Activated B cell treated with CpG ODN at 0.5 μM for 24 hours (primary cell): Measurements from ENCODE around the gene CNGB1. TPM values are rescaled to one million over a fixed set of nuclear protein-coding genes. Genes with fewer than 3 reads are reported as not detected.

Source experiments
- ATAC-seq: fragments of 200-7000 bp; cut with Tn5 transposase; one replicate; pipeline ENCODE4 v1.10.0; 2021; ENCODE audit warnings: low read depth, mild to moderate bottlenecking, moderate library complexity
- CTCF ChIA-PET: fragments of 350-600 bp; sonication (Branson Sonifier 250); formaldehyde crosslinking; loops from one replicate; lab custom pipeline; 2021; ENCODE audit warnings: antibody characterized with exemption; lab: Charles Lee
- POLR2A ChIA-PET: fragments of 350-600 bp; sonication (Branson Sonifier 250); formaldehyde crosslinking; loops from one replicate; lab custom pipeline; 2021; ENCODE audit warnings: antibody characterized with exemption; lab: Charles Lee
- DNase-seq: peaks from one replicate; pipeline ENCODE4 v3.0.0; 2022
- H3K27ac Mint-ChIP-seq: one replicate; pipeline ENCODE4 v1.8.0; 2020; ENCODE audit warnings: mixed read lengths
- H3K27me3 Mint-ChIP-seq: one replicate; pipeline ENCODE4 v1.8.0; 2021; ENCODE audit warnings: mixed read lengths
- H3K36me3 Mint-ChIP-seq: one replicate; pipeline ENCODE4 v1.8.0; 2021; ENCODE audit warnings: low read depth, mixed read lengths
- H3K4me1 Mint-ChIP-seq: one replicate; pipeline ENCODE4 v1.8.0; 2021; ENCODE audit warnings: mixed read lengths
- H3K4me3 Mint-ChIP-seq: one replicate; pipeline ENCODE4 v1.8.0; 2020; ENCODE audit warnings: mild to moderate bottlenecking, mixed read lengths
- H3K9me3 Mint-ChIP-seq: one replicate; pipeline ENCODE4 v1.8.0; 2020; ENCODE audit warnings: mixed read lengths
- intact Hi-C: fragments of 100-400 bp; cut with micrococcal nuclease; formaldehyde crosslinking; loops from one replicate; pipeline ENCODE4 v1.15.1; 2024
- total RNA-seq: library from RNA; stranded (reverse); gene quantifications from 2 replicates; pipeline ENCODE4 v1.2.3, GENCODE V29; 2022
- TF ChIP-seq, protein P1 (sequence below): fragments of 200-600 bp; IDR thresholded peaks from one replicate; pipeline ENCODE4 v1.8.0; 2022; ENCODE audit warnings: antibody characterized with exemption, mild to moderate bottlenecking

CNGB1 gene
- total RNA-seq, 1 donor from 2014 or later = not detected

GRCh38 chr16:57915267-57915666, 55.7 kb downstream of the CNGB1 start:
- H3K9me3 Mint-ChIP-seq = peaks cover 6% of the 10 kb centered on the region
- CTCF ChIA-PET = no interaction called here
- no peaks in the 10 kb centered on the region for H3K4me1 Mint-ChIP-seq

DNA sequence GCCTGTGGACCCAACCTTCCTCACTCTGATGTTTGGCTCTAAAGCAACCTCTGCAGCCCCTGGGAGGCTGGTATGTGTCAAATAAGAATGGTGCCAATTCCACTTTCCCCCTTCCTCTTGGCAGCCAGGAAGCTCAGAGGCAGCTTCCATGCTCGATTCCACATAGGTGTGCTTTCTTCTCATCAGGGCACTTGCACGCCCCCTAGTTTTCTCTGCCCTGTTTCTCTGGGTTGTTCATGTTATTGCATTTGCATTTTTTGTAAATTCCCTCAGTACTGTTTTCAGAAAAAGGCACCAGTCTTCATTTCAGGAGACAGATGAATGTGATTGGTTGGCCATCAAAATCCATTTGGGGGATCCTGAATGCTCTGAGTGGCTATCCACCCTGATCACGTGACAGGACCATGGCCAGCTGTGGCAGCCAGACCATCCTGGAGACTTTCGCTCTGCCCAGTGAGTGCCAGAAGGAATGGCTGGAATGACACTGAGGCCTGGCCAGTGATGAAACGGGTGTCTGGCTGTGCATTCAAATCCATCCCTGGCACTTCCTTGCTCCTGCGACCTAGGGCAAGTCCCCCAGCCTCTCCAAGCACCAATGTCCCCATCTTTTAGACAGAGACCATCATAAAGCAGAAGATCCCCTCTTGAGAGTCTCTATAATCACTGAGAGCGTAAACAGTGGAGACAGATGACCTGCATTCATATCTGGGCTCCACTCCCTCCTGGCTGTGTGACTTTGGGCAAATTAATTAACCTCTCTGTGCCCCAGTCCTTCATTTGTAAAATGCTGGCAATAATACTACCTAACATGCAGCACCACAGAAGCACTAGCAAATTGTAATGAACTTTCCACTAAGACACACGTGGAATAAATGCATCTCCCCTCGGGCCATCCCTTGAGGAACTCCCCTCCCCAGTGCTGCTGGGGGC, 56.4 kb downstream of the CNGB1 start:
- no peaks in the 10 kb centered on the region for H3K4me1 Mint-ChIP-seq
- peaks cover 2% of the 10 kb centered on the region for H3K9me3 Mint-ChIP-seq
- DNase-seq = no peak
- H3K27me3 Mint-ChIP-seq = peaks cover 18% of the 10 kb centered on the region
- H3K27ac Mint-ChIP-seq = no peak overlapping the region
- no peak overlapping the region for H3K4me3 Mint-ChIP-seq
- no peaks in the 10 kb centered on the region for H3K36me3 Mint-ChIP-seq
- intact Hi-C loops = no loop called here
- POLR2A ChIA-PET = no interaction called here
- TF ChIP-seq, protein P1, sequence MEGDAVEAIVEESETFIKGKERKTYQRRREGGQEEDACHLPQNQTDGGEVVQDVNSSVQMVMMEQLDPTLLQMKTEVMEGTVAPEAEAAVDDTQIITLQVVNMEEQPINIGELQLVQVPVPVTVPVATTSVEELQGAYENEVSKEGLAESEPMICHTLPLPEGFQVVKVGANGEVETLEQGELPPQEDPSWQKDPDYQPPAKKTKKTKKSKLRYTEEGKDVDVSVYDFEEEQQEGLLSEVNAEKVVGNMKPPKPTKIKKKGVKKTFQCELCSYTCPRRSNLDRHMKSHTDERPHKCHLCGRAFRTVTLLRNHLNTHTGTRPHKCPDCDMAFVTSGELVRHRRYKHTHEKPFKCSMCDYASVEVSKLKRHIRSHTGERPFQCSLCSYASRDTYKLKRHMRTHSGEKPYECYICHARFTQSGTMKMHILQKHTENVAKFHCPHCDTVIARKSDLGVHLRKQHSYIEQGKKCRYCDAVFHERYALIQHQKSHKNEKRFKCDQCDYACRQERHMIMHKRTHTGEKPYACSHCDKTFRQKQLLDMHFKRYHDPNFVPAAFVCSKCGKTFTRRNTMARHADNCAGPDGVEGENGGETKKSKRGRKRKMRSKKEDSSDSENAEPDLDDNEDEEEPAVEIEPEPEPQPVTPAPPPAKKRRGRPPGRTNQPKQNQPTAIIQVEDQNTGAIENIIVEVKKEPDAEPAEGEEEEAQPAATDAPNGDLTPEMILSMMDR = no peak
- ATAC-seq = no peak
- CTCF ChIA-PET = no interaction called here

More at GRCh38 chr16:57915267-57915666, 55.7 kb downstream of the CNGB1 start:
- intact Hi-C loops = no loop called here
- no peaks in the 10 kb centered on the region for H3K36me3 Mint-ChIP-seq
- TF ChIP-seq, protein P1 = no peak
- no peak for ATAC-seq
- no peak for DNase-seq
- POLR2A ChIA-PET = no interaction called here
- H3K27ac Mint-ChIP-seq = no peak overlapping the region
- H3K27me3 Mint-ChIP-seq = peaks cover 19% of the 10 kb centered on the region
- H3K4me3 Mint-ChIP-seq = no peak overlapping the region

GRCh38 chr16:57912529-57913260, 58.2 kb downstream of the CNGB1 start:
- no peaks in the 10 kb centered on the region for H3K4me1 Mint-ChIP-seq

GRCh38 chr16:57911743-57912142, 59.2 kb downstream of the CNGB1 start:
- TF ChIP-seq, protein P1 = no peak

More at GRCh38 chr16:57912529-57913260, 58.2 kb downstream of the CNGB1 start:
- DNase-seq = no peak
- CTCF ChIA-PET = no interaction called here
- POLR2A ChIA-PET = no interaction called here
- Mint-ChIP-seq H3K27ac (no peak overlapping the region), H3K4me3 (no peak overlapping the region), H3K27me3 (peaks cover 16% of the 10 kb centered on the region), H3K36me3 (no peaks in the 10 kb centered on the region), H3K9me3 (no peaks in the 10 kb centered on the region)
- intact Hi-C loops = no loop called here
- no peak for ATAC-seq
- TF ChIP-seq, protein P1 = no peak

DNA sequence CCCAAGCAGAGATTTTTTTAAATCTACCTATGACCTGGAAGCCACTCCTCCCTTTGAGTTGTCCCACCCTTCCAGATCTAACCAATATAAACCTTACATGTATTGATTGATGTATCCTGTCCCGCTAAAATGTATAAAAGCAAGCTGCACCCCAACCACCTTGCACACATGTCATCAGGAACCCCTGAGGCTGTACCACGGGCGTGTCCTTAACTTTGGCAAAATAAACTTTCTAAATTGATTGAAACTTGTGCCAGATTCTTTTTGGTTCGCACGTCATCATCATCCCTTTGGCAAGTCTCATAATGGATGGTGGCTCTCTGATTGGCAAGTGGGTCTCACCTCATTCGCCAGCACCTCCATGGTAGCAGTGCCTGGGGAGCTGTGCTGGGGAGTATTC, 60.2 kb downstream of the CNGB1 start:
- Mint-ChIP-seq H3K27me3 (peaks cover 18% of the 10 kb centered on the region), H3K4me1 (peaks cover 6% of the 10 kb centered on the region), H3K9me3 (no peaks in the 10 kb centered on the region), H3K4me3 (no peak overlapping the region), H3K36me3 (no peaks in the 10 kb centered on the region), H3K27ac (no peak overlapping the region)
- CTCF ChIA-PET = interaction anchor here (0.7 kb wide), 1 partner anchor 95 kb away, joined by 3 read pairs; no protein-coding TSS in a partner anchor
- POLR2A ChIA-PET = no interaction called here
- intact Hi-C loops = no loop called here
- ATAC-seq = no peak
- no peak for DNase-seq
- TF ChIP-seq, protein P1 = no peak

More at GRCh38 chr16:57911743-57912142, 59.2 kb downstream of the CNGB1 start:
- ATAC-seq (no peak), DNase-seq (no peak)
- Mint-ChIP-seq H3K9me3 (no peaks in the 10 kb centered on the region), H3K27me3 (peaks cover 16% of the 10 kb centered on the region), H3K36me3 (no peaks in the 10 kb centered on the region), H3K4me1 (no peaks in the 10 kb centered on the region), H3K4me3 (no peak overlapping the region), H3K27ac (no peak overlapping the region)
- CTCF ChIA-PET = no interaction called here
- POLR2A ChIA-PET = no interaction called here
- intact Hi-C loops = no loop called here
